GM21515 (cell line): ENCODE results near the gene SYT7.

Experiments used
- ATAC-seq: cut with Tn5 transposase; IDR thresholded peaks from one replicate; pipeline ENCODE4 v1.9.1; 2021; ENCODE audit not compliant: unreplicated experiment

The SYT7 gene

DNA sequence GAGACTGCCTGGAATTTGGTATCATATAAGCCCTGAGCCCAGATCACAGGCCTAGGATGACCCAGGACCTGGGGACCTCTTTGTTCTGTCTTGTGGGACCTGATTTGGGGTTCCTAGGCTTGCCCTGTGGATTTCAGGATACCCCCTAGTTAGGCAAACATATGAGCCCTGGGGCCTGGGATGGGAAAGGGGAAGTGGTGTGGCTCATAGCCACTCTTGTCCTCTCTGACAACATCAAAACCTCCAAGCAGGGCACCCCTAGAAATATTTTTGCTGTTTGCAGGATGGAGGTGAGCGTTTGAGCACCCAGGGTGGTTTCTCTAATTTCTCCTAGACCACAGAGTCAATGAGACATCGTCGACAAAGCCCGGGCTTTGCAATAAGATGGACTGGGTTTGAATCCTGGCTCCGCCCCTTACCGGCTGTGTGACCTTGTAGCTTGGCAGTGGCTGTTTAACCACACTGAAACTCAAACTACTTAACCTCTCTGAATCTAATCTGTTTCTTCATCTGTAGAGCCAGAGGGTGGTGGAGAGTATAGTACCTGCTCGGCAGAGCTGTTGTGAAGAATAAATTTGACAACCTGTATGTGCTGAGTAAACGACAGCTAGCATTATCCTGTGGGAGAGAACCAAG is 77.6 kb downstream of the SYT7 start:
- no peak for ATAC-seq

GRCh38 chr11:61502522-61502921 is 78.4 kb downstream of the SYT7 start:
- ATAC-seq, result no peak

DNA sequence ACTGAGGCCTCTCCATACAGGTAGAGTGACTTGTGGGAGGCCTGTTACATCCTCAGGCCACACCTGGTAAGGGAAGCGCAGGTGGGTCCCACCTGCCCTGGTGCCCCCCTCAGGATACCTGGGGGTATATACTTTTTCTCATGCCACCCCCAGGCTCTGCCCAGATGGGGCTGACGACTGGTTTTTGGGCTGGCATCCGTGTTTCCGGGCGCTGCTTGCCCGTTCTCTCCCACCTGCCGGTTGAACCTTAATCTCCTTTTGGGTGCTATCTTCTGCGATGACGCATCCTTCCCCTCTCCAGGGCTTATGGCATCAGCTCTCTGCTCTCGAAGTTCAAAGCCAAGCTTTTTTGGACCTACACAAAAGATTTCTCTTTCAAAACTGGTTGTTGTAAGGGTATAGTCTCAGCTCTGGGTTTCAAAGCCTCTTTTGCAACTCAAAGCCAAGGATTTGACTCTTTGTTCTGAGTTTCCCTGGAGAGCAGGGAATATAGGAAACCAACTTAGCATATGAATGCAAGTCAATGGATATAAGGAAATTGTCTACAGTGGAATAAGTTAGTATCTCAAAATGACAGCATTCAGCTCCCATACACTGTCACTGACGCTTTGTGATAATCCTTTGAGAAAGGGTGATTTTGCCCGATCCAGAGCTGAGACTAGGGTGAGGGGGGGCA is 80.9 kb downstream of the SYT7 start:
- ATAC-seq, result no peak

- ATAC-seq, result no peak
Observed at GRCh38 chr11:61498767-61499341, 82.0 kb downstream of the SYT7 start.

DNA sequence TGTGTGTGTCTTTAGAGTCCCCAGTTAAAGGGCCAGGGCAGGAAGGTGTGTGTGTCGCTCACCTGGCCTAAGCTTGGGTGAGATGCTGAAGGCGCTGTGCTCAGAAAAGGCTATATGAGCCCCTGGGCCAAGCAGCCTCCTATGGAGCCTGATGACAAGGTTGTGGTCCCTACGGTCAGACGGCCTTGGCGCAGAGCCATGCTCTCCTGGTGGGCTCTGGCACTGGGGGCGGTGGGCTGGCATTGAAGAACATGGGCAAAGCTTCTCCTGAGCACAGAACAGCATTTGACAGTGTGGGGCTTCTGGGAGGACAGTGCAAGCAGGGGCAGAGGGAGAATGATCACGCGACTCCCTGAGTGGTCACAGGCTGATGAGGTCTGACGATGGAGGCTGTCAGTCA is 83.0 kb downstream of the SYT7 start:
- no peak for ATAC-seq

GRCh38 chr11:61497473-61497872 is 83.4 kb downstream of the SYT7 start:
- no peak for ATAC-seq

DNA sequence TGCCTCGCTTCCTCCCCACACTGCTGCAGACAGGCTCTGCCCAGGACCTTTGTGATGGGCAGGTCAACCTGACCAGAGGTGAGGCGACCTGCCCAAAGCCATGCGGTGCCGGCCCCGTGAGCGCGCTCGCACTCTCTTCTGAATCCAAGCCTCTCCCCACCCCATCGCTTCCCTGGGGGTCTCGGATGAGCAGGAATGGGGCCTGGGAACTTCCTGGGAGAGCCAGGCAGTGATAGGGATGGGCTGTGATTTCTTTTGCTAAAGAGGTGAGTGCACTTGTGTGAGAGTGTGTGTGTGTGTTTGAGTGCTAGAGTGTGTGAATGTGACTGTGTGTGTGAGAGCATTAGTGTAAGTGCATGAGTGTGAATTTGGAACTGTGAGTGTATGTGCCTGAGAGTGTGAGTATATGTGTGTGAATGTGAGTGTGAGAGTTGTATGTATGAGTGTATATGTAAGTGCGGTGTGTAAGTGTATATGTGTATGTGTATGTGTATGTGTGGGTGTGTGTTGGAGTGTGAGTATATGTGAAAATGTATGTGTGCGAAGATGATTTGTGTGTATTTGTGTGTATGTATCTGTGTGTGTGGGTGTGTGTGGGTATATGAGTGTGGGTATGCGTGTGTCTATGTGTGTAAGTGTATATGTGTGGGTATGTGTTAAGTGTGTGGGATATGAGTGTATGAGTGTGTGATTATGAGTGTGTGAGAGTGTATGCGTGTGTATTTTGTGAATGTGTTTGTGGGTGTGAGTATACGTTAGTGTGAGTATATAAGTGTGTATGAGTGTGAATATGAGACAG is 84.1 kb downstream of the SYT7 start:
- no peak for ATAC-seq

DNA sequence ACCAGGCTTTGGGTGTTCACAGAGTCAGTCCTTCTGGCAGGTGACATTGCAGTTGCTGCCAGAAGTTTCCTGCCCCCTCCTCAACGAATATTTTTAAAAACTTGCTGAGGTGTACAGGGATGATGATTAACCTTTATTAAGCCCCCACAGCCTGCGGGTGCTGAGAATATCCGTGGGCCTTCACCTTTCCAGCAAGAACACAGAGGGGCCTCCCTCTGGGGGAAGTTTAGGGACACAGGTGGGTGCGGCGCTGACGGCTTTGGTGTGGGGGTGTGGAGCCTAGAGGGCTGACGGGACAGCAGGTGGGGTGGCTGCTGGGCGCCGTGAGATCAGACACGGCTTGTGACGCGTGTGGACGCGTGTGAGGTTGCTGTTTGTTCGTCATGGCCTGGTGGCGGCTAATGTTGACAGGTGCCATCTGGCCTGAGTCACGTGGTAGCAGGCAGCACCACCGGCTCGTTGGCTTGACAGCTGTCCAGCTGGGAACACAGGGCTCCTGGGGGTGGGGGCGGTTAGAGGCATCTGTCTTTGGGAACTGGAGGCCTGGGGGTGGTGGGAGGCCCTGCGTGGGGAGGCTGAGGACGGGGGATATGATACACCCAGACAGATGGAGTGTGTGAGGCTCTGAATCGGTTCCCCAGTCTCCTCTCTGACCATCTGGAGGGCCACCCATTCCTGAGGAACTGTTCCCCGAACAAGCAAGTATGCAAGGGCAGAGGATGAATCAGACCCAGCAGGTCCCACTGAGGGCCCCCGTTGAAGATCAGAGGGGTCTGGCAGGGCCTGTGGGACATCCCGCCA is 84.9 kb downstream of the SYT7 start:
- ATAC-seq, result no peak

DNA sequence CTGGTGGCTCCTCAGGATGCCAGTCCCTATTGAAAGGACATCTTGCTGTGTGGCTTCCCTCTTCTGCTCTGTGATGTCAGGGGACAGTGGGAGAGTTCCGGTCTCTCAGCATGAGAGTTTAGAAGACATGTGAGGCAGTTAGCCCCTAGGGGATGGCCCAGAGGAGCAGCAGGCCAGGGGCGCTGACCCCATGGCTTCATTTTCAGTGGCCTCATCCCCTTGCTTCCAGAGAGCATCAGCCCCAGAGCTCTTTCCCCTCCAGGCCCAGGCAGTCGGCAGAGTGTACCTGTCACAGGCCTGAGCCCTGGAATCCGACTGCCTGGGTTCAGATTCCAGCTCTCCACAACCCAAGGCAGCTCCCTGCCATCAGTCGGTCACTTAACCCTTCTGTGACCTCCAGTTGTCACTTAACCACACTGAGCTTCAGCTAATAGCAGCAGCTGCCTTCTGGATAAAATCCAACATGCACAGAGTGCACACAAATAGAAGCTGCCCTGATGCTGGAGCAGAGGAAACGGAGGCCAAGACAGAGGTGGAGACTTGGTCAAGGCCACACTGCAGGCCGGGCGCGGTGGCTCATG is 86.4 kb downstream of the SYT7 start:
- ATAC-seq, result no peak

DNA sequence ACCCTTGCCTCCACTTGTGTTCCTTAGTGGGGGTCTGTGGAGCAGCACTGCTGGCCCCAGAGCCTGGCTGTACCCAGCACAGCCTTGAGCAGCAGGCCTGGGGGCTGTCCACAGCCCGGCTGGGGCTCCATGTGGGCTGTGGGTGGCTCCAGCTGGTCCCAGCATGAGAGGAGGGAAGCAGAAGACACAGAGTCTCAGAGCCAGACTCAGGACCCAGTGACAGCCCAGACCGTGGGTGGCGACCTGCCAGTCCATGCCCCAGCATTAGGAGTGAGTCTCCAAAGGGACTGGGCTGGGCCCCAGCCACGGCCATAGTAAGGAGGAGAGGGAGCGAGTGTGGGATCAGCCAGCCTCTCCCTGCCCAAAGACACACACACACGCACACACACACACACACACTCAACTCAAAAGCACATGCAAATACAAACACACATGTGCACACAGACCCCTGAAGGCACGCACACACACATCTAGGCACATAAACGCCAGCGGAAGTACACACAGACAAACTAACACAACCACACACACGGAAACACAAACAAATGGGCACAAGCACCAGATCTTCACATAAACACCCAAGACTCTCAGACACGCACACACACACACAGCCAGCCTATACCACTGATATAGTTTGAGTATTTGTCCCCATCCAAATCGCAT is 89.0 kb downstream of the SYT7 start:
- ATAC-seq, result no peak

GRCh38 chr11:61489833-61490721 is 90.8 kb downstream of the SYT7 start:
- ATAC-seq, result no peak

- no peak for ATAC-seq
Observed at GRCh38 chr11:61488651-61489291, 92.1 kb downstream of the SYT7 start.

DNA sequence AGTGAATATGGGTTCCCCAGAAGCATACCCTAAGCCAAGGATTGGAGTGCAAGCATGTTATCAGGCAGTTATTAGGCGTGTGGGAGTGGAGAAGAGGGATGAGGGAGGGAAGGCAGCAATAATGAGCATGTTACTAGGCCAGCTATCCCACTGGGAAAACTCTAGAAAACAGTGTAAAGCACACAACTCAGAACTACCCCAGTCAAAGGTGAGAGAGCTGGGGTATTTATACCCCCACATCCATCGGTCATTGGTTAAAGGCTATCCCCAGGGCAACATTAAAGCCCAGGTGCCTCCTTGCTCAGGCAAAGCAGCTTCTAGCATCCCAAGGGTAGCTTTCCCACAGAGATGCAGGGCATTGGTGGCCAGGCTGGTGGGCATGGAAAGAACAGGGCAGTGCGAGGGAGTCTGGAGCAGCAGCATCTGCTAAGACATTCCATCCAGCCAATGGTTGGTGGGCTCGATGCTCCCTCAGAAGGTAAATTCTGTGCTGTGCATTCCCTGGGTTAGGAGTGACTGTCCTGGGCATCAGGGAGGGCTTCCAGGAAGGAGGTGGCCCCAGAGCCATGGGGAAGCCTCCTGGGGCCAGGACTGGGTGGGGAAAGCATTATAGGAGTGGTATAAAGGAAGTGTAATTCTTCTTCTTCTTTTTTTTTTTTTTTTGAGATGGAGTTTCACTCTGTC is 93.4 kb downstream of the SYT7 start:
- ATAC-seq, result no peak

DNA sequence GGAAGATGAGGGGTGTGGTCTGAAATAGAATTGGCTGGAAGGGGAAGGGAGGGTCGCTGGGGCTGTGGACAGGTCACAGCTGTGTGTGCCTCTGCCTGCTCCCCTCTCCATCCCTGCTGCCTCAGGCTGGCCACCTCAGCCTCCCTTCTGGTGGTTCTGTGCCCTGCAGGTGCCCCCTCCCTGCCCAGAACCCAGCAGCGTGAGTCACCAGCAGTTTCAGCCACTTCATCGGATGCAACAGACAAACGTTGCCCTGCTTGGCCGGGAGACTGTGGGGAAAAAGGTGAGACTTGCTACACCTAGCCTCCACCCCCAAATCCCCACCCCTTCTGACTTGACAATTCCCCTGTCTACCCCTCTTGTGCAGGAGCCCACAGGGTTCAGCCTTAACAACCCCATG is 94.1 kb downstream of the SYT7 start:
- ATAC-seq, result no peak

DNA sequence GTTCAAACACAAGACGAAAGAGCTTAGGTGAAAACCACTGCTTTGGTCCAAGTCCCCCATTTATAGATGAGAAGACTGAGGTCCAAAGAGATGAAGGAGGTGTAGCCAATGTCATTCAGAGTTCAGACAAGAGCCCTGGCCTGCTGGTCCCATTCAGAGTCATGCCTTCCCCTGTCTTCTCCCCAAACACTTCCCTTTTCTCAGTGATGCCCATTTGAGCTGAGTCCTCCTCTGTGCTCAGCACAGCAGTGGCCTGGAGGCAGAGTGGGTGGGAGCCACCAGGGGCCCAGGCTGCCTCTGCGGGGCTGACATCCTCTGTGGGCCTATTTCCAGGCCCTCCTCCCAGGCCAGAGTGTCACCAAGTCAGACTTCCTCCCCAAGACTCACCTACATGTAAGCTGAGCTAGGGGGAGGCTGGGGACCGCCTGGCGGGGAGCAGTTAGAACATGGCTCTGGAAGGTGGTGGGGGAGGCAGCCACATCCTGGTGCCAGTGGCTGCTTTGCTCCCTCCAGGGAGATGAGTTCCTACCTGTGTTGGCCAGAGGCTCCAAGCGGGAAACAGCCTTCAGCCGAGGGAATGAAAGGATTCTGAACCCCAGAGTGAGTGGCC is 94.8 kb downstream of the SYT7 start:
- ATAC-seq, result no peak

DNA sequence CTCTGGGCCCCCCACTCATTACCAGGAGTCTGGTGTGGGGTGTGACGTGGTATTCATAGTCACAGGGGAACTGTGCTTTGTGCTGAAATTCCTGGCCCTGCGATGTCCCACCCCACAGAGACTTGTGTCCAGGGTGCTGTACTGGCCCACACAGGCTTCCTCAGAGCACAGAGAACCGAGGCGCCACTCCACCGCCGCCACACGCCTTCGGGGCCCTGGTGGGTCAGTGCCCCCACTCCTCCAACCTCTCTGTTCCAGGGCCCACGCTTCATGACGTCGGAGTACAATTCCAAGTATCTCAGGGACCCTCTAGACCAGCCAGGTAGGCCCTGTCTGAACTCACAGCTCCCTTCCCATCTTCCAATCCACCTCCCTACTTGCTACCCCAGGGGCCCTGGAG is 95.8 kb downstream of the SYT7 start:
- ATAC-seq, result no peak

DNA sequence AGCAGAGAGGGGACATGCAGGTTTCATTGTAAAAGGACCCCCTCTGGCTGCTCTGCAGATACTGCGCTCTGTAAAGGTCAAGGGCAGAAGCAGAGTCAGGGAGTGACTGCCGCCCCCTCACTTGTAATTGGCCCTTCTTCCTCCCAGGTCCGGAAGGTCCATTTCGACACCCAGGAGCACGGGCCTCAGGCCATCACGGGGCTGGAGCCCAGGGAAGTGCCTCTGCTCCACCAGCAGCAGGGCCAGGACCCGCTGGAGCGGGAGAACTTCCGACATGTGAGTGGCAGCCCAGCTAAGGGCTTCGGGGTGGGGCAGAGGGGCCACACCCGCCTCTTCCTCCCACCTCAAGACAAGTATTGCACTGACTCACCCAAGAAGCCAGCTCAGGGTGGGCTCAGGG is 96.3 kb downstream of the SYT7 start:
- ATAC-seq, result no peak

DNA sequence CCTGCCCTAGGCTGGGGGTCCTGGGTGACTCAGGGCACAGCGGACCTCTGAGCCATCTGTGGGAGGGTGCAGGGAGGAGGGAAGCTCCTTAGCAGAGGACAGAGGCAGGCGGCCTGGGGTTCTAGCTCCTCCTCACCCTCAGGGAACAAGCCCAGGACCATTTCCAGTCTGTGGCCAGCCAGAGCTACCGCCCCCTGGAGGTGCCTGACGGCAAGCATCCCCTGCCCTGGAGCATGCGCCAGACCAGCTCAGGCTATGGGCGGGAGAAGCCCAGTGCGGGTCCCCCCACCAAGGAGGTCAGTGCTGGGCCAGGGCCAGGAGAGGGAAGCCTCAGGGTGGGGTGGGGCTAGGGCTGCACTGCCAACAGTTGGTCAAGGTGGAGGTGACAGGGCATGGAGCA is 98.4 kb downstream of the SYT7 start:
- ATAC-seq, result no peak
